Mesodermal cell (in vitro differentiated cells): ENCODE results near the gene EP300.
"Not testable (repeated sequence)": the region's sequence is repeated elsewhere in the genome, so short reads cannot be mapped to it uniquely, and the experiment has no call there.

Source experiments
- H3K27ac ChIP-seq: 2 replicates; pipeline ENCODE4 v1.7.0; 2013; ENCODE audit warnings: mild to moderate bottlenecking, low read depth, low read length, moderate library complexity; ENCODE audit not compliant: severe bottlenecking
- H3K36me3 ChIP-seq: 2 replicates; pipeline ENCODE4 v1.7.1; 2013; ENCODE audit warnings: mild to moderate bottlenecking, low read length, moderate library complexity; ENCODE audit not compliant: control insufficient read depth, insufficient read depth
- H3K4me1 ChIP-seq: one replicate; pipeline ENCODE4 v1.7.1; 2013; ENCODE audit warnings: mild to moderate bottlenecking, low read length; ENCODE audit not compliant: insufficient read depth, control insufficient read depth, poor library complexity, severe bottlenecking
- H3K4me3 ChIP-seq: 2 replicates; pipeline ENCODE4 v1.7.0; 2013; ENCODE audit warnings: low read length, control low read depth, mild to moderate bottlenecking; ENCODE audit not compliant: insufficient read depth, poor library complexity, severe bottlenecking; ENCODE audit errors: extremely low read depth
- H3K9me3 ChIP-seq: 2 replicates; pipeline ENCODE4 v1.7.1; 2013; ENCODE audit warnings: mild to moderate bottlenecking, low read length, moderate library complexity; ENCODE audit not compliant: control insufficient read depth
- WGBS, 2 experiments: methylation state at CpG; one replicate each; pipeline ENCODE4 v1.1.5; 2013; ENCODE audit warnings: missing lambda C conversion rate in 2 of 2; ENCODE audit not compliant: insufficient coverage in 2 of 2; 5-methylcytosine and 5-hydroxymethylcytosine counted together

EP300 gene

GRCh38 chr22:41116342-41116741 is 23.9 kb downstream of the EP300 start:
- Histone ChIP-seq H3K27ac (no peak overlapping the region), H3K9me3 (no peaks in the 10 kb centered on the region), H3K36me3 (peaks cover 84% of the 10 kb centered on the region), H3K4me1 (no peaks in the 10 kb centered on the region), H3K4me3 (no peak overlapping the region)
- no CpG with 5 or more reads among the region's 2 CpGs for WGBS, 2 experiments

DNA sequence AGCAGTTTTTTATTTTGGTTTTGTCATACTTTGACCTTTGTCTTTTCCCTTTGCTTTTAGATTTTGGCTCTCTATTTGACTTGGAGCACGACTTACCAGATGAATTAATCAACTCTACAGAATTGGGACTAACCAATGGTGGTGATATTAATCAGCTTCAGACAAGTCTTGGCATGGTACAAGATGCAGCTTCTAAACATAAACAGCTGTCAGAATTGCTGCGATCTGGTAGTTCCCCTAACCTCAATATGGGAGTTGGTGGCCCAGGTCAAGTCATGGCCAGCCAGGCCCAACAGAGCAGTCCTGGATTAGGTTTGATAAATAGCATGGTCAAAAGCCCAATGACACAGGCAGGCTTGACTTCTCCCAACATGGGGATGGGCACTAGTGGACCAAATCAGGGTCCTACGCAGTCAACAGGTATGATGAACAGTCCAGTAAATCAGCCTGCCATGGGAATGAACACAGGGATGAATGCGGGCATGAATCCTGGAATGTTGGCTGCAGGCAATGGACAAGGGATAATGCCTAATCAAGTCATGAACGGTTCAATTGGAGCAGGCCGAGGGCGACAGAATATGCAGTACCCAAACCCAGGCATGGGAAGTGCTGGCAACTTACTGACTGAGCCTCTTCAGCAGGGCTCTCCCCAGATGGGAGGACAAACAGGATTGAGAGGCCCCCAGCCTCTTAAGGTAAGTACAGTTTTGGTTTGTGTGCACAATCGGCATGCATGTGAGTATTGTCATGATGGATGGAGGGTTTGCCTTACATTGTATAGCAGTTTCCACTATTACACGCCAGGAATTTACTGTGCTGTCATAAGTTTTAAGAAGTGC is 25.0 kb downstream of the EP300 start:
- H3K4me3 ChIP-seq: no peak overlapping the region
- peaks cover 82% of the 10 kb centered on the region for H3K36me3 ChIP-seq
- no peaks in the 10 kb centered on the region for H3K4me1 ChIP-seq
- WGBS, 2 experiments: 94 to 97% methylated on average over 7 of the region's 9 CpGs
- H3K9me3 ChIP-seq: no peaks in the 10 kb centered on the region
- H3K27ac ChIP-seq: no peak overlapping the region

GRCh38 chr22:41123151-41123550 is 30.8 kb downstream of the EP300 start:
- Histone ChIP-seq H3K4me1 (no peaks in the 10 kb centered on the region), H3K9me3 (no peaks in the 10 kb centered on the region), H3K27ac (no peak overlapping the region), H3K36me3 (peaks cover 89% of the 10 kb centered on the region), H3K4me3 (no peak overlapping the region)
- whole genome bisulfite sequencing, 2 experiments: 93 to 100% methylated on average over 1 of the region's 2 CpGs

- Histone ChIP-seq H3K27ac (no peak overlapping the region), H3K4me1 (no peaks in the 10 kb centered on the region), H3K4me3 (no peak overlapping the region), H3K9me3 (no peaks in the 10 kb centered on the region), H3K36me3 (peaks cover 89% of the 10 kb centered on the region)
- 97% methylated on average over 9 of the region's 9 CpGs for whole genome bisulfite sequencing, 2 experiments
Observed at GRCh38 chr22:41124086-41124485, 31.7 kb downstream of the EP300 start.

- Histone ChIP-seq H3K36me3 (peaks cover 91% of the 10 kb centered on the region), H3K4me1 (no peaks in the 10 kb centered on the region), H3K27ac (no peak overlapping the region), H3K9me3 (no peaks in the 10 kb centered on the region), H3K4me3 (no peak overlapping the region)
- 90 to 100% methylated on average over 3 to 4 of the region's 5 CpGs for WGBS, 2 experiments
Observed at GRCh38 chr22:41127451-41127850, 35.1 kb downstream of the EP300 start.

- Histone ChIP-seq H3K4me1 (no peaks in the 10 kb centered on the region), H3K27ac (no peak overlapping the region), H3K36me3 (peaks cover 89% of the 10 kb centered on the region), H3K4me3 (no peak overlapping the region), H3K9me3 (no peaks in the 10 kb centered on the region)
- WGBS, 2 experiments: 87 to 90% methylated on average over 3 to 4 of the region's 14 CpGs
Observed at GRCh38 chr22:41128606-41129005, 36.2 kb downstream of the EP300 start.

- H3K36me3 ChIP-seq: peaks cover 94% of the 10 kb centered on the region
- H3K4me3 ChIP-seq: no peak overlapping the region
- H3K4me1 ChIP-seq: no peaks in the 10 kb centered on the region
- H3K9me3 ChIP-seq: no peaks in the 10 kb centered on the region
- no peak overlapping the region for H3K27ac ChIP-seq
- 80 to 92% methylated on average over 1 to 2 of the region's 2 CpGs for WGBS, 2 experiments
Observed at GRCh38 chr22:41132550-41132949, 40.2 kb downstream of the EP300 start.

GRCh38 chr22:41140365-41140957 is 48.1 kb downstream of the EP300 start:
- no peak overlapping the region for H3K4me3 ChIP-seq
- no peaks in the 10 kb centered on the region for H3K9me3 ChIP-seq
- WGBS, 2 experiments: 93 to 100% methylated on average over 6 to 7 of the region's 10 CpGs
- H3K4me1 ChIP-seq: no peaks in the 10 kb centered on the region
- H3K27ac ChIP-seq: no peak overlapping the region
- peaks cover 96% of the 10 kb centered on the region for H3K36me3 ChIP-seq

- H3K4me3 ChIP-seq, H3K9me3 ChIP-seq, H3K4me1 ChIP-seq, H3K27ac ChIP-seq: not testable (repeated sequence)
- peaks cover 98% of the 10 kb centered on the region for H3K36me3 ChIP-seq
- 93 to 100% methylated on average over 3 to 6 of the region's 6 CpGs for WGBS, 2 experiments
Observed at GRCh38 chr22:41145921-41146320, 53.5 kb downstream of the EP300 start.

DNA sequence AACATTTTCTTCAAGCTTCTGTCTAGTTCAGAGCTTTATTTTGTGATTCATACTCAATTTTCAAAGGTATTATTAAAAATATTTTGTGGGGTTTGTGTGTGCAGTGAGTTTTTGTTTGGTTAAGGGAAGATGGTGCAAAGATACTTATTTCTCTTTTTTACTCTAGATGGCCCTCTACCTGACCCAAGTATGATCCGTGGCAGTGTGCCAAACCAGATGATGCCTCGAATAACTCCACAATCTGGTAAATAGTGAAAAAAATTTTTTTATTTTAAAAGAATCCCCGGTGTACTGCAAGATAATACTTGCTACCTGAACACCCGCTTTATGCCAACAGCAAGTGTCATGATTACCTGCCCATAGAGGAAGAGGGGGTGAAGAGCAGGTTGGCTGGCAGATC is 54.2 kb downstream of the EP300 start:
- H3K9me3 ChIP-seq: no peaks in the 10 kb centered on the region
- no peaks in the 10 kb centered on the region for H3K4me1 ChIP-seq
- WGBS, 2 experiments: 100% methylated on average over 1 of the region's 4 CpGs; no CpG with 5 or more reads in 1 of the 2 experiments
- no peak overlapping the region for H3K4me3 ChIP-seq
- peaks cover 98% of the 10 kb centered on the region for H3K36me3 ChIP-seq
- H3K27ac ChIP-seq: no peak overlapping the region

- 92 to 94% methylated on average over 4 to 5 of the region's 5 CpGs for WGBS, 2 experiments
- H3K27ac ChIP-seq: no peak overlapping the region
- no peaks in the 10 kb centered on the region for H3K9me3 ChIP-seq
- H3K4me3 ChIP-seq: no peak overlapping the region
- no peaks in the 10 kb centered on the region for H3K4me1 ChIP-seq
- peaks cover 99% of the 10 kb centered on the region for H3K36me3 ChIP-seq
Observed at GRCh38 chr22:41147722-41148121, 55.3 kb downstream of the EP300 start.
